Esophagus squamous epithelium (tissue), 5 donors: ENCODE measurements around the gene ADAR. TPM values are rescaled to one million over a fixed set of nuclear protein-coding genes. Genes with fewer than 3 reads are reported as not detected.

Source experiments
- DNase-seq: peaks from one replicate; lab custom pipeline; 2025; lab: John Stamatoyannopoulos, UW
- H3K27ac ChIP-seq, 4 donors: fragments of 200-600 bp; sonication (generic); one replicate each; pipeline ENCODE4 v1.5.1; 2016 to 2019; ENCODE audit warnings: mild to moderate bottlenecking in 1 of 4
- H3K27me3 ChIP-seq, 4 donors: fragments of 200-600 bp; sonication (generic); 1 replicate in 3 of 4; 2 replicates in 1 of 4; pipeline versions ENCODE4 v1.5.1 to v1.6.0; 2017 to 2021; ENCODE audit warnings: antibody characterized with exemption in 1 of 4
- H3K36me3 ChIP-seq, 3 donors: fragments of 200-600 bp; sonication (generic); one replicate each; pipeline ENCODE4 v1.5.1; 2016 to 2019
- H3K4me1 ChIP-seq, 3 donors: fragments of 200-600 bp; sonication (generic); one replicate each; pipeline ENCODE4 v1.5.1; 2017 to 2019
- H3K4me3 ChIP-seq, 4 donors: fragments of 200-600 bp; sonication (generic); 1 replicate in 3 of 4; 2 replicates in 1 of 4; pipeline ENCODE4 v1.5.1; 2016 to 2019; ENCODE audit warnings: mild to moderate bottlenecking in 2 of 4, moderate library complexity in 1 of 4
- H3K9me3 ChIP-seq, 3 donors: fragments of 200-600 bp; sonication (generic); one replicate each; pipeline ENCODE4 v1.5.1; 2016 to 2019
- POLR2A ChIP-seq, 4 donors: fragments of 450-650 bp; IDR thresholded peaks; one replicate each; pipeline ENCODE4 v1.6.1; 2017; ENCODE audit warnings: antibody characterized with exemption in 4 of 4, mild to moderate bottlenecking in 4 of 4, moderate library complexity in 3 of 4
- WGBS, 2 donors: methylation state at CpG; one replicate each; pipeline ENCODE4 v1.1.5; 2018; 5-methylcytosine and 5-hydroxymethylcytosine counted together
- intact Hi-C: fragments of 100-400 bp; cut with DNase I; formaldehyde crosslinking; loops from one replicate; pipeline ENCODE4 v1.15.0; 2022
- total RNA-seq, 4 donors: library from RNA; depleted of rRNA; stranded (reverse); fragments of >200 nt; gene quantifications; one replicate each; pipeline ENCODE4 v1.1.0, GENCODE V29; 2016
- TF ChIP-seq, protein P1 (sequence below), 6 experiments: fragments of 450-650 bp in 4 of 6; fragments of 200-600 bp in 2 of 6; sonication (generic) in 2 of 6; IDR thresholded peaks; one replicate each; pipeline ENCODE4 v1.5.1; 2016 to 2019; ENCODE audit warnings: antibody characterized with exemption in 6 of 6, mild to moderate bottlenecking in 4 of 6, moderate library complexity in 4 of 6
- donor health status: DM: yes; HTN: yes; CAD: no.

The ADAR gene
- total RNA-seq, 4 donors from 2014 or later = 45.2 to 68.5 (median 59.2) TPM

DNA sequence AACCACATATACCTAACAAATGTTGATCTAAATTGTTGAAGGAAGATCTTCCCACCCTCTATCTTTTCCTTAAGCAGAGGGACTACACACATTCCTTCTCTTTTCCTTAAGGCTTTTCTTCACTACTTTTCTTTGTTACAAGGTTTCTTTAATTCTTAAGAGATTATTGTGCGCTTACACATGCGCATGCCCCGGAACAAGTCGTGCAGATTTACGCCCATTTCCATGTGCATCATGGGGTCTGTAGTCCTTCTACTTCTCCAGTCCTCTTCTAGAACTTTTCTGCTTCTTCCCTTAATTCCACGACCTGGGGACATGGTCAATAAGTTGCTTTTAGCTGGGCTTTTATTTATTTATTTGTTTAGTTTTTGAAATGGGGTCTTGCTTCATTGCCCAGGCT lies 42.1 kb downstream of the ADAR start:
- Histone ChIP-seq H3K27me3 (peaks cover 0 to 43% (median 0%) of the 10 kb centered on the region in 4 donors), H3K4me1 (peaks cover 4 to 13% (median 9%) of the 10 kb centered on the region in 3 donors), H3K4me3 (no peak overlapping the region), H3K9me3 (no peaks in the 10 kb centered on the region), H3K27ac (no peak overlapping the region), H3K36me3 (no peaks in the 10 kb centered on the region)
- WGBS, 2 donors = 83 to 87% methylated on average over 6 of the region's 6 CpGs
- TF ChIP-seq POLR2A (IDR thresholded peaks at IDR 0.05) = no peak
- TF ChIP-seq, protein P1, sequence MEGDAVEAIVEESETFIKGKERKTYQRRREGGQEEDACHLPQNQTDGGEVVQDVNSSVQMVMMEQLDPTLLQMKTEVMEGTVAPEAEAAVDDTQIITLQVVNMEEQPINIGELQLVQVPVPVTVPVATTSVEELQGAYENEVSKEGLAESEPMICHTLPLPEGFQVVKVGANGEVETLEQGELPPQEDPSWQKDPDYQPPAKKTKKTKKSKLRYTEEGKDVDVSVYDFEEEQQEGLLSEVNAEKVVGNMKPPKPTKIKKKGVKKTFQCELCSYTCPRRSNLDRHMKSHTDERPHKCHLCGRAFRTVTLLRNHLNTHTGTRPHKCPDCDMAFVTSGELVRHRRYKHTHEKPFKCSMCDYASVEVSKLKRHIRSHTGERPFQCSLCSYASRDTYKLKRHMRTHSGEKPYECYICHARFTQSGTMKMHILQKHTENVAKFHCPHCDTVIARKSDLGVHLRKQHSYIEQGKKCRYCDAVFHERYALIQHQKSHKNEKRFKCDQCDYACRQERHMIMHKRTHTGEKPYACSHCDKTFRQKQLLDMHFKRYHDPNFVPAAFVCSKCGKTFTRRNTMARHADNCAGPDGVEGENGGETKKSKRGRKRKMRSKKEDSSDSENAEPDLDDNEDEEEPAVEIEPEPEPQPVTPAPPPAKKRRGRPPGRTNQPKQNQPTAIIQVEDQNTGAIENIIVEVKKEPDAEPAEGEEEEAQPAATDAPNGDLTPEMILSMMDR (IDR thresholded peaks at IDR 0.05) = no peak
- no peak for DNase-seq
- intact Hi-C loops = loop anchor here (10.0 kb wide), 2 partner anchors 309 to 389 kb away; partner anchors contain the start of genes KCNN3 and PBXIP1

GRCh38 chr1:154559466-154560044 lies 48.4 kb downstream of the ADAR start:
- H3K4me3 ChIP-seq = peak overlapping the region; percentile 73 to 99 (median 96)
- no peaks in the 10 kb centered on the region for H3K27me3 ChIP-seq
- WGBS, 2 donors = 7 to 36% methylated on average over 3 to 13 of the region's 13 CpGs
- intact Hi-C loops = loop anchor here (10.0 kb wide), 2 partner anchors 315 to 395 kb away; partner anchors contain the start of genes KCNN3 and PBXIP1
- no peak for TF ChIP-seq POLR2A (IDR thresholded peaks at IDR 0.05)
- TF ChIP-seq, protein P1 (IDR thresholded peaks at IDR 0.05) = peak; percentile 81 to 97 (median 94)
- peak overlapping the region; percentile 93 to 97 (median 96) for H3K27ac ChIP-seq
- peaks cover 15 to 40% (median 32%) of the 10 kb centered on the region in 3 donors for H3K4me1 ChIP-seq
- H3K36me3 ChIP-seq = peaks cover 12 to 19% (median 14%) of the 10 kb centered on the region in 3 donors
- no peaks in the 10 kb centered on the region for H3K9me3 ChIP-seq
- no peak for DNase-seq

DNA sequence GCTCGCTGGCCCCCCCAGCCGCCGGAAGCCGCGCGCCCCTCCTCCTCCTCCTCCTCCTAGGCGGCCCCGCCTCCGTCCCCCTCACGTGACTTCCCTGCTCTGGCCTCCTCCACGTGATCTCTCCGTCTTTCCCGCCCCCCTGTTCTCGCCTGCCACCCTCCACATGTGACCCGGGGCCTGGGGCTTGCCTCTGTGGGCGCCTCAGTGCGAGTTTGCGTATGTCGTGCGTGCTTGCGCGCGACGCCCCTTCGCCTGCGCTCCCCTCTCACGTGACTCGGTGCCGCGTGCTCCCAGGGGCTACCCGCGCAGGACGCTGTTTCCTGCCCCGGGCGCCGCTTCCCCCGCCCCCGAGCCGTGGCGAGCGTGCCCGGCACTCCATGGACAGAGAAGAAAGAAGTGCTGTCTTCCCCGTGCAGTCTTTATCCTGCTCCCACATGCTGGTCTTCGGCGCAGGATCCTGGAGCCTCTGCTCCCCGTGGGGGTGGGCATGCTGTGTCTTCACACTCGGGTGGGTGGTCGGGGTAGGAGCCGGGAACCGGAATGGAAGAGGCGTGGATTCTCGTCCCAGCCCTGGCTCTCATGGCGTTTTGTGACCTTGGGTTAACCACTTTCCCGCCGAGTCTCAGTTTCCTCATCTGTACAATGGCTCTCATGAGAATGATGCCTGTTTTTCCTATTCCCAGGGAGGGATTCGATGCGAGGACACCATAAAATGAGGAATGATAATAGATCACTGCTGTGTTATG lies 49.1 kb downstream of the ADAR start:
- no peaks in the 10 kb centered on the region for H3K27me3 ChIP-seq
- H3K9me3 ChIP-seq = no peaks in the 10 kb centered on the region
- H3K27ac ChIP-seq = peak overlapping the region; percentile 93 to 97 (median 96)
- peak overlapping the region; percentile 73 to 99 (median 96) for H3K4me3 ChIP-seq
- DNase-seq = peak; percentile 99
- TF ChIP-seq POLR2A (IDR thresholded peaks at IDR 0.05) = peak in 1 of 4 donors; percentile 34
- TF ChIP-seq, protein P1 (IDR thresholded peaks at IDR 0.05) = no peak
- intact Hi-C loops = no loop called here
- peaks cover 15 to 46% (median 32%) of the 10 kb centered on the region in 3 donors for H3K4me1 ChIP-seq
- peaks cover 18 to 26% (median 19%) of the 10 kb centered on the region in 3 donors for H3K36me3 ChIP-seq
- WGBS, 2 donors = 0% methylated on average over 15 of the region's 57 CpGs; no CpG with 5 or more reads in 1 of the 2 donors

- peak in 1 of 4 donors; percentile 34 for TF ChIP-seq POLR2A (IDR thresholded peaks at IDR 0.05)
- TF ChIP-seq, protein P1 (IDR thresholded peaks at IDR 0.05) = no peak
- peaks cover 15 to 54% (median 34%) of the 10 kb centered on the region in 3 donors for H3K4me1 ChIP-seq
- peaks cover 18 to 33% (median 26%) of the 10 kb centered on the region in 3 donors for H3K36me3 ChIP-seq
- peak within 1 kb of the TSS; percentile 93 to 97 (median 96) for H3K27ac ChIP-seq
- no peaks in the 10 kb centered on the region for H3K9me3 ChIP-seq
- H3K27me3 ChIP-seq = no peaks in the 10 kb centered on the region
- peak within 1 kb of the TSS; percentile 73 to 99 (median 96) for H3K4me3 ChIP-seq
- intact Hi-C loops = no loop called here
- no peak for DNase-seq
- 0 to 1% methylated on average over 8 to 13 of the region's 69 CpGs for WGBS, 2 donors
Observed at GRCh38 chr1:154557939-154558719, 49.9 kb downstream of the ADAR start, which contains the start of gene UBE2Q1. UBE2Q1 (minus strand) TSS chr1:154558662; CDS start chr1:154558553, 109 bp downstream.
